Measurements from ENCODE around the gene OPCML. TPM values are rescaled to one million over a fixed set of nuclear protein-coding genes. Genes with fewer than 3 reads are reported as not detected.

OPCML gene
- polyA plus RNA-seq, 3 donors from 2014 or later: not detected

GRCh38 chr11:132718711-132719671 is 813.3 kb downstream of the OPCML start:
- peak; percentile 63 to 71 (median 68) for DNase-seq

GRCh38 chr11:132717824-132718223 is 814.5 kb downstream of the OPCML start:
- peak overlapping the region in 3 of 6 donors; percentile 5 to 41 (median 14) for H3K27ac Mint-ChIP-seq

More at GRCh38 chr11:132718711-132719671, 813.3 kb downstream of the OPCML start:
- Mint-ChIP-seq H3K27ac (peak overlapping the region; percentile 11 to 91 (median 70)), H3K4me3 (peak overlapping the region; percentile 19 to 78 (median 65)), H3K27me3 (ENCODE audit: low read depth in 3 of 3) (peaks cover 7 to 11% (median 8%) of the 10 kb centered on the region in 3 donors), H3K4me1 (peaks cover 37 to 50% of the 10 kb centered on the region in 2 donors), H3K9me3 (peaks cover 2 to 10% (median 3%) of the 10 kb centered on the region in 6 donors), H3K36me3 (no peaks in the 10 kb centered on the region)

GRCh38 chr11:132716037-132716436 is 816.3 kb downstream of the OPCML start:
- no peak overlapping the region for H3K4me3 Mint-ChIP-seq
- H3K27ac Mint-ChIP-seq: no peak overlapping the region
- peaks cover 0 to 9% (median 3%) of the 10 kb centered on the region in 6 donors for H3K9me3 Mint-ChIP-seq
- peaks cover 4 to 6% (median 6%) of the 10 kb centered on the region in 3 donors for H3K27me3 Mint-ChIP-seq (ENCODE audit: low read depth in 3 of 3)
- peaks cover 27 to 33% of the 10 kb centered on the region in 2 donors for H3K4me1 Mint-ChIP-seq
- H3K36me3 Mint-ChIP-seq: no peaks in the 10 kb centered on the region
- no peak for DNase-seq

More at GRCh38 chr11:132717824-132718223, 814.5 kb downstream of the OPCML start:
- Mint-ChIP-seq H3K27me3 (ENCODE audit: low read depth in 3 of 3) (peaks cover 7 to 11% (median 8%) of the 10 kb centered on the region in 3 donors), H3K36me3 (no peaks in the 10 kb centered on the region), H3K4me1 (peaks cover 35 to 45% of the 10 kb centered on the region in 2 donors), H3K9me3 (peaks cover 1 to 14% (median 4%) of the 10 kb centered on the region in 6 donors), H3K4me3 (peak overlapping the region in 1 of 5 donors; percentile 6)
- no peak for DNase-seq

- Mint-ChIP-seq H3K27me3 (ENCODE audit: low read depth in 3 of 3) (peaks cover 4 to 6% (median 6%) of the 10 kb centered on the region in 3 donors), H3K4me1 (peaks cover 20 to 28% of the 10 kb centered on the region in 2 donors), H3K27ac (no peak overlapping the region), H3K9me3 (peaks cover 0 to 9% (median 4%) of the 10 kb centered on the region in 6 donors), H3K4me3 (no peak overlapping the region), H3K36me3 (no peaks in the 10 kb centered on the region)
- no peak for DNase-seq
Measured at GRCh38 chr11:132714859-132715440, 817.4 kb downstream of the OPCML start.

- Mint-ChIP-seq H3K4me3 (no peak overlapping the region), H3K27ac (no peak overlapping the region), H3K36me3 (no peaks in the 10 kb centered on the region), H3K27me3 (ENCODE audit: low read depth in 3 of 3) (no peaks in the 10 kb centered on the region), H3K9me3 (peaks cover 0 to 9% (median 3%) of the 10 kb centered on the region in 6 donors), H3K4me1 (peaks cover 0 to 3% of the 10 kb centered on the region in 2 donors)
- no peak for DNase-seq
Measured at GRCh38 chr11:132712466-132712865, 819.8 kb downstream of the OPCML start.

GRCh38 chr11:132704781-132705375 is 827.4 kb downstream of the OPCML start:
- Mint-ChIP-seq H3K27ac (no peak overlapping the region), H3K27me3 (ENCODE audit: low read depth in 3 of 3) (peaks cover 0 to 1% (median 0%) of the 10 kb centered on the region in 3 donors), H3K36me3 (no peaks in the 10 kb centered on the region), H3K4me1 (no peaks in the 10 kb centered on the region), H3K9me3 (peaks cover 10 to 38% (median 13%) of the 10 kb centered on the region in 6 donors), H3K4me3 (no peak overlapping the region)
- no peak for DNase-seq

- H3K27me3 Mint-ChIP-seq (ENCODE audit: low read depth in 3 of 3): peaks cover 0 to 4% (median 3%) of the 10 kb centered on the region in 3 donors
- H3K4me3 Mint-ChIP-seq: no peak overlapping the region
- H3K4me1 Mint-ChIP-seq: no peaks in the 10 kb centered on the region
- peaks cover 0 to 29% (median 7%) of the 10 kb centered on the region in 6 donors for H3K9me3 Mint-ChIP-seq
- no peaks in the 10 kb centered on the region for H3K36me3 Mint-ChIP-seq
- no peak for DNase-seq
- no peak overlapping the region for H3K27ac Mint-ChIP-seq
Measured at GRCh38 chr11:132692891-132693290, 839.4 kb downstream of the OPCML start.

GRCh38 chr11:132691848-132692550 is 840.3 kb downstream of the OPCML start:
- H3K9me3 Mint-ChIP-seq: peaks cover 0 to 29% (median 9%) of the 10 kb centered on the region in 6 donors
- no peak for DNase-seq
- H3K4me3 Mint-ChIP-seq: no peak overlapping the region
- no peak overlapping the region for H3K27ac Mint-ChIP-seq
- H3K36me3 Mint-ChIP-seq: no peaks in the 10 kb centered on the region
- no peaks in the 10 kb centered on the region for H3K4me1 Mint-ChIP-seq
- H3K27me3 Mint-ChIP-seq (ENCODE audit: low read depth in 3 of 3): peaks cover 0 to 5% (median 3%) of the 10 kb centered on the region in 3 donors

GRCh38 chr11:132686886-132687285 is 845.4 kb downstream of the OPCML start:
- H3K27me3 Mint-ChIP-seq (ENCODE audit: low read depth in 3 of 3): peaks cover 0 to 3% (median 2%) of the 10 kb centered on the region in 3 donors
- no peak overlapping the region for H3K4me3 Mint-ChIP-seq
- H3K4me1 Mint-ChIP-seq: peaks cover 6 to 14% of the 10 kb centered on the region in 2 donors
- DNase-seq: no peak
- no peak overlapping the region for H3K27ac Mint-ChIP-seq
- H3K36me3 Mint-ChIP-seq: no peaks in the 10 kb centered on the region
- H3K9me3 Mint-ChIP-seq: peaks cover 2 to 26% (median 7%) of the 10 kb centered on the region in 6 donors

- H3K9me3 Mint-ChIP-seq: peaks cover 2 to 21% (median 8%) of the 10 kb centered on the region in 6 donors
- no peak overlapping the region for H3K27ac Mint-ChIP-seq
- no peak for DNase-seq
- peaks cover 6 to 14% of the 10 kb centered on the region in 2 donors for H3K4me1 Mint-ChIP-seq
- H3K36me3 Mint-ChIP-seq: no peaks in the 10 kb centered on the region
- H3K4me3 Mint-ChIP-seq: no peak overlapping the region
- peaks cover 0 to 2% (median 0%) of the 10 kb centered on the region in 3 donors for H3K27me3 Mint-ChIP-seq (ENCODE audit: low read depth in 3 of 3)
Measured at GRCh38 chr11:132685174-132685611, 847.1 kb downstream of the OPCML start.

GRCh38 chr11:132683602-132684001 is 848.7 kb downstream of the OPCML start:
- Mint-ChIP-seq H3K4me3 (no peak overlapping the region), H3K4me1 (peaks cover 6 to 14% of the 10 kb centered on the region in 2 donors), H3K27me3 (ENCODE audit: low read depth in 3 of 3) (peaks cover 0 to 6% (median 0%) of the 10 kb centered on the region in 3 donors), H3K9me3 (peaks cover 0 to 10% (median 7%) of the 10 kb centered on the region in 6 donors), H3K27ac (no peak overlapping the region), H3K36me3 (no peaks in the 10 kb centered on the region)
- DNase-seq: no peak

GRCh38 chr11:132681971-132682370 is 850.3 kb downstream of the OPCML start:
- no peaks in the 10 kb centered on the region for H3K36me3 Mint-ChIP-seq
- H3K4me1 Mint-ChIP-seq: peaks cover 6 to 14% of the 10 kb centered on the region in 2 donors
- H3K9me3 Mint-ChIP-seq: peaks cover 2 to 11% (median 6%) of the 10 kb centered on the region in 6 donors
- no peak overlapping the region for H3K27ac Mint-ChIP-seq
- no peak for DNase-seq
- H3K27me3 Mint-ChIP-seq (ENCODE audit: low read depth in 3 of 3): peaks cover 0 to 6% (median 1%) of the 10 kb centered on the region in 3 donors
- no peak overlapping the region for H3K4me3 Mint-ChIP-seq

- Mint-ChIP-seq H3K4me3 (no peak overlapping the region), H3K36me3 (no peaks in the 10 kb centered on the region), H3K27ac (no peak overlapping the region), H3K27me3 (ENCODE audit: low read depth in 3 of 3) (peaks cover 0 to 8% (median 1%) of the 10 kb centered on the region in 3 donors), H3K4me1 (peaks cover 4 to 8% of the 10 kb centered on the region in 2 donors), H3K9me3 (peaks cover 2 to 11% (median 6%) of the 10 kb centered on the region in 6 donors)
- DNase-seq: no peak
Measured at GRCh38 chr11:132680584-132680983, 851.7 kb downstream of the OPCML start.

Data from immature natural killer cell (primary cell).